ENCODE results near the gene SLC17A7. TPM values are rescaled to one million over a fixed set of nuclear protein-coding genes. Genes with fewer than 3 reads are reported as not detected.

The SLC17A7 gene
- total and polyA plus RNA-seq, 2 donors (not counting 1 experiment from before 2014, with no cell fraction given) = 0.08 to 0.33 TPM

- Histone ChIP-seq H3K27me3 (ENCODE audit: control insufficient read depth, insufficient read depth, low read length) (peaks cover 34% of the 10 kb centered on the region), H2AFZ (ENCODE audit: low read length) (peak overlapping the region; percentile 83), H3K79me2 (ENCODE audit: control insufficient read depth, insufficient read depth, low read length) (no peaks in the 10 kb centered on the region), H3K36me3 (ENCODE audit: control insufficient read depth, insufficient read depth, low read length) (peaks cover 3% of the 10 kb centered on the region), H4K20me1 (ENCODE audit: control insufficient read depth, extremely low read depth, insufficient read depth, low read length) (no peaks in the 10 kb centered on the region), H3K4me1 (ENCODE audit: control insufficient read depth, extremely low read depth, insufficient read depth, low read length) (no peaks in the 10 kb centered on the region), H3K9ac (ENCODE audit: insufficient read depth, low read length) (peak overlapping the region; percentile 44), H3K4me3 (replicated peaks in 1 of 4; ENCODE audit: control extremely low read depth in 1 of 4, insufficient read depth in 1 of 4, low read depth in 3 of 4, low read length in 4 of 4) (peak overlapping the region; percentile 61 to 71 (median 64)), H3K9me3 (ENCODE audit: control insufficient read depth, insufficient read depth, low read depth, low read length) (no peaks in the 10 kb centered on the region), H3K4me2 (ENCODE audit: extremely low read depth, insufficient read depth, low read length) (peak overlapping the region; percentile 90), H3K27ac (ENCODE audit: insufficient read depth, low read length) (peak overlapping the region; percentile 23)
- peak; percentile 74 to 84 for TF ChIP-seq CTCF (conservative IDR thresholded peaks at IDR 0.05 in 1 of 2, IDR thresholded peaks at IDR 0.05 in 1 of 2; ENCODE audit: low read depth in 1 of 2, low read length in 2 of 2)
- no peak for TF ChIP-seq EZH2 (IDR thresholded peaks at IDR 0.05; ENCODE audit: low read length, missing control alignments)
- peak; percentile 92 to 94 for DNase-seq (ENCODE audit: low read depth in 2 of 2)
Measured at GRCh38 chr19:49443366-49444099, 2.2 kb upstream of the SLC17A7 start.

- no peaks in the 10 kb centered on the region for H3K9me3 ChIP-seq (ENCODE audit: control insufficient read depth, insufficient read depth, low read depth, low read length)
- H3K4me1 ChIP-seq (ENCODE audit: control insufficient read depth, extremely low read depth, insufficient read depth, low read length) = no peaks in the 10 kb centered on the region
- H3K36me3 ChIP-seq (ENCODE audit: control insufficient read depth, insufficient read depth, low read length) = peaks cover 3% of the 10 kb centered on the region
- H2AFZ ChIP-seq (ENCODE audit: low read length) = peak overlapping the region; percentile 83
- DNase-seq (ENCODE audit: low read depth in 2 of 2) = peak; percentile 68 to 78
- TF ChIP-seq EZH2 (IDR thresholded peaks at IDR 0.05; ENCODE audit: low read length, missing control alignments) (no peak), CTCF (conservative IDR thresholded peaks at IDR 0.05 in 1 of 2, IDR thresholded peaks at IDR 0.05 in 1 of 2; ENCODE audit: low read depth in 1 of 2, low read length in 2 of 2) (no peak)
- H3K4me2 ChIP-seq (ENCODE audit: extremely low read depth, insufficient read depth, low read length) = peak overlapping the region; percentile 90
- H3K27ac ChIP-seq (ENCODE audit: insufficient read depth, low read length) = no peak overlapping the region
- no peaks in the 10 kb centered on the region for H3K79me2 ChIP-seq (ENCODE audit: control insufficient read depth, insufficient read depth, low read length)
- peaks cover 40% of the 10 kb centered on the region for H3K27me3 ChIP-seq (ENCODE audit: control insufficient read depth, insufficient read depth, low read length)
- H3K9ac ChIP-seq (ENCODE audit: insufficient read depth, low read length) = peak overlapping the region; percentile 44
- peak overlapping the region; percentile 61 to 71 (median 64) for H3K4me3 ChIP-seq (replicated peaks in 1 of 4; ENCODE audit: control extremely low read depth in 1 of 4, insufficient read depth in 1 of 4, low read depth in 3 of 4, low read length in 4 of 4)
- H4K20me1 ChIP-seq (ENCODE audit: control insufficient read depth, extremely low read depth, insufficient read depth, low read length) = no peaks in the 10 kb centered on the region
Measured at GRCh38 chr19:49442771-49443365, 1.5 kb upstream of the SLC17A7 start.

GRCh38 chr19:49442354-49442753 is 1.0 kb upstream of the SLC17A7 start:
- no peak for DNase-seq (ENCODE audit: low read depth in 2 of 2)
- no peaks in the 10 kb centered on the region for H4K20me1 ChIP-seq (ENCODE audit: control insufficient read depth, extremely low read depth, insufficient read depth, low read length)
- no peaks in the 10 kb centered on the region for H3K79me2 ChIP-seq (ENCODE audit: control insufficient read depth, insufficient read depth, low read length)
- H3K27ac ChIP-seq (ENCODE audit: insufficient read depth, low read length) = no peak overlapping the region
- H3K4me1 ChIP-seq (ENCODE audit: control insufficient read depth, extremely low read depth, insufficient read depth, low read length) = no peaks in the 10 kb centered on the region
- peaks cover 46% of the 10 kb centered on the region for H3K27me3 ChIP-seq (ENCODE audit: control insufficient read depth, insufficient read depth, low read length)
- peaks cover 3% of the 10 kb centered on the region for H3K36me3 ChIP-seq (ENCODE audit: control insufficient read depth, insufficient read depth, low read length)
- H3K4me3 ChIP-seq (replicated peaks in 1 of 4; ENCODE audit: control extremely low read depth in 1 of 4, insufficient read depth in 1 of 4, low read depth in 3 of 4, low read length in 4 of 4) = no peak overlapping the region
- H3K4me2 ChIP-seq (ENCODE audit: extremely low read depth, insufficient read depth, low read length) = no peak overlapping the region
- H3K9ac ChIP-seq (ENCODE audit: insufficient read depth, low read length) = no peak overlapping the region
- peak; percentile 25 for TF ChIP-seq EZH2 (IDR thresholded peaks at IDR 0.05; ENCODE audit: low read length, missing control alignments)
- no peak for TF ChIP-seq CTCF (conservative IDR thresholded peaks at IDR 0.05 in 1 of 2, IDR thresholded peaks at IDR 0.05 in 1 of 2; ENCODE audit: low read depth in 1 of 2, low read length in 2 of 2)
- H3K9me3 ChIP-seq (ENCODE audit: control insufficient read depth, insufficient read depth, low read depth, low read length) = no peaks in the 10 kb centered on the region
- H2AFZ ChIP-seq (ENCODE audit: low read length) = no peak overlapping the region

Data from fibroblast of lung (primary cell).